CD4-positive, alpha-beta T cell (primary cell): ENCODE results near the gene ARHGAP26. TPM values are rescaled to one million over a fixed set of nuclear protein-coding genes. Genes with fewer than 3 reads are reported as not detected.

Experiments used
- ATAC-seq: fragments of 200-7000 bp; cut with Tn5 transposase; one replicate; pipeline ENCODE4 v1.10.0; 2022; ENCODE audit warnings: mild to moderate bottlenecking; ENCODE audit not compliant: poor library complexity
- CTCF ChIA-PET: fragments of 350-600 bp; sonication (Branson Sonifier 250); formaldehyde crosslinking; loops from one replicate; lab custom pipeline; 2021; ENCODE audit warnings: antibody characterized with exemption, inconsistent platforms; lab: Charles Lee
- POLR2A ChIA-PET: fragments of 350-600 bp; sonication (Branson Sonifier 250); formaldehyde crosslinking; loops from one replicate; lab custom pipeline; 2021; ENCODE audit warnings: antibody characterized with exemption, inconsistent platforms; lab: Charles Lee
- DNase-seq, 14 experiments: peaks; one replicate each; pipeline ENCODE4 v3.0.0-alpha.2; 2013 to 2020; ENCODE audit warnings: mixed read lengths in 2 of 14
- H3K27ac ChIP-seq, 2 donors: one replicate each; pipeline versions ENCODE4 v1.5.1 to v1.7.0; 2013; ENCODE audit warnings: low read length in 2 of 2, low read depth in 1 of 2, mild to moderate bottlenecking in 1 of 2
- H3K27me3 ChIP-seq, 2 experiments: 1 replicate in 1 of 2; 2 replicates in 1 of 2; pipeline versions ENCODE4 v1.6.1 to v1.7.0; 2013; ENCODE audit warnings: low read length in 2 of 2, control low read depth in 1 of 2, mild to moderate bottlenecking in 1 of 2, moderate library complexity in 1 of 2; ENCODE audit not compliant: insufficient read depth in 2 of 2, control insufficient read depth in 1 of 2
- H3K36me3 ChIP-seq: one replicate; pipeline ENCODE4 v1.6.1; 2013; ENCODE audit warnings: low read length, control low read depth; ENCODE audit not compliant: insufficient read depth
- H3K4me1 ChIP-seq: one replicate; pipeline ENCODE4 v1.6.1; 2013; ENCODE audit warnings: low read length, control low read depth; ENCODE audit not compliant: insufficient read depth
- H3K4me3 ChIP-seq: one replicate; pipeline ENCODE4 v1.5.1; 2013; ENCODE audit warnings: mild to moderate bottlenecking, low read length, moderate library complexity
- H3K9me3 ChIP-seq, 2 experiments: 1 replicate in 1 of 2; 2 replicates in 1 of 2; pipeline versions ENCODE4 v1.6.1 to v1.7.0; 2013; ENCODE audit warnings: low read length in 2 of 2, mild to moderate bottlenecking in 2 of 2, control low read depth in 1 of 2, moderate library complexity in 1 of 2; ENCODE audit not compliant: control insufficient read depth in 1 of 2, insufficient read depth in 1 of 2
- H3K27ac Mint-ChIP-seq: one replicate; pipeline ENCODE4 v1.8.0; 2020; ENCODE audit warnings: mixed read lengths
- H3K27me3 Mint-ChIP-seq: one replicate; pipeline ENCODE4 v1.8.0; 2021; ENCODE audit warnings: mixed read lengths
- H3K36me3 Mint-ChIP-seq: one replicate; pipeline ENCODE4 v1.8.0; 2021; ENCODE audit warnings: low read depth, mixed read lengths
- H3K4me1 Mint-ChIP-seq: one replicate; pipeline ENCODE4 v1.8.0; 2021; ENCODE audit warnings: low read depth, mixed read lengths
- H3K4me3 Mint-ChIP-seq: one replicate; pipeline ENCODE4 v1.8.0; 2020; ENCODE audit warnings: mild to moderate bottlenecking, mixed read lengths
- H3K9me3 Mint-ChIP-seq: one replicate; pipeline ENCODE4 v1.8.0; 2020; ENCODE audit warnings: mixed read lengths
- CTCF ChIP-seq: fragments of 200-600 bp; IDR thresholded peaks from one replicate; pipeline ENCODE4 v1.8.0; 2022; ENCODE audit warnings: antibody characterized with exemption, mild to moderate bottlenecking
- intact Hi-C, 2 experiments: fragments of 100-400 bp; cut with DNase I in 1 of 2; cut with micrococcal nuclease in 1 of 2; formaldehyde crosslinking; loops; one replicate each; pipeline versions ENCODE4 v1.15.1 to v1.9.0; 2023 to 2025; cut with DNase I, micrococcal nuclease
- total RNA-seq, 174 experiments: library from RNA in 2 of 174; stranded (reverse) in 2 of 174; gene quantifications; one replicate each; pipeline ENCODE4 v1.2.3 and lab custom pipeline; 2021 to 2026

The ARHGAP26 gene
- total RNA-seq, 2 experiments from 2014 or later, result 24.9 to 27.3 TPM

GRCh38 chr5:142897328-142897727 is 127.2 kb downstream of the ARHGAP26 start:
- Histone ChIP-seq H3K27ac (no peak overlapping the region), H3K27me3 (no peaks in the 10 kb centered on the region), H3K9me3 (no peaks in the 10 kb centered on the region), H3K36me3 (peaks cover 19% of the 10 kb centered on the region), H3K4me3 (no peak overlapping the region), H3K4me1 (no peaks in the 10 kb centered on the region)
- ChIA-PET POLR2A (no interaction called here), CTCF (interaction anchor here (0.9 to 3.5 kb wide), 5 partner anchors 9 to 184 kb away, joined by 3 to 16 read pairs (median 3); no protein-coding TSS in a partner anchor)
- Mint-ChIP-seq H3K27ac (no peak overlapping the region), H3K4me1 (no peaks in the 10 kb centered on the region), H3K36me3 (peaks cover 60% of the 10 kb centered on the region), H3K4me3 (no peak overlapping the region), H3K9me3 (no peaks in the 10 kb centered on the region), H3K27me3 (no peaks in the 10 kb centered on the region)
- TF ChIP-seq CTCF, result no peak
- ATAC-seq, result no peak
- no peak for DNase-seq
- intact Hi-C loops, result no loop called here

- peaks cover 73% of the 10 kb centered on the region for H3K36me3 Mint-ChIP-seq
- H3K36me3 ChIP-seq, result peaks cover 38% of the 10 kb centered on the region
- no peaks in the 10 kb centered on the region for H3K9me3 ChIP-seq
- DNase-seq (no peak), ATAC-seq (no peak)
- no peaks in the 10 kb centered on the region for H3K27me3 Mint-ChIP-seq
- TF ChIP-seq CTCF, result no peak
- CTCF ChIA-PET, result no interaction called here
- intact Hi-C loops, result no loop called here
- H3K4me3 ChIP-seq, result no peak overlapping the region
- H3K4me1 ChIP-seq, result no peaks in the 10 kb centered on the region
- H3K9me3 Mint-ChIP-seq, result no peaks in the 10 kb centered on the region
- H3K4me3 Mint-ChIP-seq, result no peak overlapping the region
- H3K27ac ChIP-seq, result no peak overlapping the region
- POLR2A ChIA-PET, result no interaction called here
- H3K27me3 ChIP-seq, result no peaks in the 10 kb centered on the region
- H3K27ac Mint-ChIP-seq, result no peak overlapping the region
- H3K4me1 Mint-ChIP-seq, result no peaks in the 10 kb centered on the region
Measured at GRCh38 chr5:142900927-142901326, 130.8 kb downstream of the ARHGAP26 start.

GRCh38 chr5:142901476-142902185 is 131.5 kb downstream of the ARHGAP26 start:
- ChIA-PET POLR2A (no interaction called here), CTCF (interaction anchor here (1.1 kb wide), 1 partner anchor 189 kb away, joined by 3 read pairs; no protein-coding TSS in a partner anchor)
- intact Hi-C loops, result no loop called here
- no peaks in the 10 kb centered on the region for H3K9me3 ChIP-seq
- no peaks in the 10 kb centered on the region for H3K4me1 Mint-ChIP-seq
- DNase-seq, result no peak
- H3K27ac ChIP-seq, result no peak overlapping the region
- H3K27me3 ChIP-seq, result no peaks in the 10 kb centered on the region
- H3K4me3 ChIP-seq, result no peak overlapping the region
- H3K4me3 Mint-ChIP-seq, result no peak overlapping the region
- H3K9me3 Mint-ChIP-seq, result no peaks in the 10 kb centered on the region
- peaks cover 74% of the 10 kb centered on the region for H3K36me3 Mint-ChIP-seq
- peaks cover 43% of the 10 kb centered on the region for H3K36me3 ChIP-seq
- no peak overlapping the region for H3K27ac Mint-ChIP-seq
- no peak for ATAC-seq
- no peaks in the 10 kb centered on the region for H3K27me3 Mint-ChIP-seq
- TF ChIP-seq CTCF, result no peak
- no peaks in the 10 kb centered on the region for H3K4me1 ChIP-seq
